Measurements from ENCODE around the gene CDC123.
A peak's percentile ranks its signal among the peaks of the same experiment; 100 is the strongest.
"Not testable (repeated sequence)": the region's sequence is repeated elsewhere in the genome, so short reads cannot be mapped to it uniquely, and the experiment has no call there.

The CDC123 gene
- total RNA-seq = 22.8 to 93.9 (median 70.3) reads per million in 18 experiments

GRCh38 chr10:12195603-12196506 lies at the start of gene CDC123, which contains the start of gene NUDT5:
Gene CDC123, plus strand, starts transcription at chr10:12196188. Its CDS starts 58 bp downstream, at chr10:12196246.
Gene NUDT5, minus strand, starts transcription at chr10:12195891. Its CDS starts 9,600 bp downstream, at chr10:12186291.
- peak; percentile 88 to 92 for DNase-seq

GRCh38 chr10:12150163-12150562 lies 45.8 kb upstream of the CDC123 start:
- DNase-seq = no peak

- no peak for DNase-seq
Observed at GRCh38 chr10:12154516-12154915, 41.5 kb upstream of the CDC123 start.

GRCh38 chr10:12156367-12157123 lies 39.4 kb upstream of the CDC123 start:
- no peak for DNase-seq

GRCh38 chr10:12158111-12158510 lies 37.9 kb upstream of the CDC123 start:
- DNase-seq = peak; percentile 78 to 95

- no peak for DNase-seq
Observed at GRCh38 chr10:12160664-12161063, 35.3 kb upstream of the CDC123 start.

- DNase-seq = no peak
Observed at GRCh38 chr10:12162927-12163326, 33.1 kb upstream of the CDC123 start.

GRCh38 chr10:12164085-12164484 lies 31.9 kb upstream of the CDC123 start:
- DNase-seq = no peak

GRCh38 chr10:12165036-12165435 lies 31.0 kb upstream of the CDC123 start:
- no peak for DNase-seq

GRCh38 chr10:12165999-12166775 lies 29.8 kb upstream of the CDC123 start:
- DNase-seq = no peak

- DNase-seq = not testable (repeated sequence)
Observed at GRCh38 chr10:12171512-12171911, 24.5 kb upstream of the CDC123 start.

- DNase-seq = no peak
Observed at GRCh38 chr10:12177642-12178041, 18.3 kb upstream of the CDC123 start.

- peak; percentile 38 to 50 for DNase-seq
Observed at GRCh38 chr10:12179606-12180170, 16.3 kb upstream of the CDC123 start.

- DNase-seq = no peak
Observed at GRCh38 chr10:12180221-12180974, 15.6 kb upstream of the CDC123 start.

GRCh38 chr10:12181065-12181775 lies 14.8 kb upstream of the CDC123 start:
- peak; percentile 87 to 96 for DNase-seq

- DNase-seq = no peak
Observed at GRCh38 chr10:12184165-12184564, 11.8 kb upstream of the CDC123 start.

GRCh38 chr10:12186323-12186722 lies 9.7 kb upstream of the CDC123 start:
- DNase-seq = no peak

- peak in 1 of 2 donors; percentile 38 for DNase-seq
Observed at GRCh38 chr10:12187321-12187905, 8.6 kb upstream of the CDC123 start.

GRCh38 chr10:12188656-12189055 lies 7.3 kb upstream of the CDC123 start:
- no peak for DNase-seq

- DNase-seq = no peak
Observed at GRCh38 chr10:12189426-12189825, 6.6 kb upstream of the CDC123 start.

Data from inflammatory macrophage (primary cell).